Fibroblast of villous mesenchyme (primary cell): ENCODE measurements around the gene HOMER2. TPM values are rescaled to one million over a fixed set of nuclear protein-coding genes. Genes with fewer than 3 reads are reported as not detected.
A peak's percentile ranks its signal among the peaks of the same experiment; 100 is the strongest.

Source experiments
- DNase-seq: peaks from one replicate; pipeline ENCODE4 v3.0.0-alpha.2; 2010; ENCODE audit warnings: low read depth
- H3K4me3 ChIP-seq: 2 replicates; pipeline ENCODE4 v1.5.1; 2011; ENCODE audit warnings: low read depth, mild to moderate bottlenecking, low read length
- CTCF ChIP-seq: IDR thresholded peaks from 2 replicates; pipeline ENCODE4 v1.5.1; 2012; ENCODE audit warnings: low read depth, mild to moderate bottlenecking, low read length; ENCODE audit not compliant: insufficient read depth
- total RNA-seq: library from RNA; depleted of rRNA; stranded (reverse); fragments of >200 nt; gene quantifications from 2 replicates; pipeline ENCODE4 v1.2.3, GENCODE V29; 2012

HOMER2 gene
- total RNA-seq, 1 donor, result 1.3 TPM

- TF ChIP-seq CTCF, result no peak
- DNase-seq, result no peak
- no peak overlapping the region for H3K4me3 ChIP-seq
Measured at GRCh38 chr15:82992436-82992998, 40.0 kb upstream of the HOMER2 start.

GRCh38 chr15:82986442-82986780 is 33.9 kb upstream of the HOMER2 start:
- no peak for DNase-seq
- TF ChIP-seq CTCF, result no peak
- peak overlapping the region; percentile 64 for H3K4me3 ChIP-seq

GRCh38 chr15:82985688-82986441 is 33.3 kb upstream of the HOMER2 start, which contains the start of gene RAMAC:
Gene RAMAC, plus strand, starts transcription at chr15:82986210. Its CDS starts 2,809 bp downstream, at chr15:82989019.
- no peak for TF ChIP-seq CTCF
- H3K4me3 ChIP-seq, result peak within 1 kb of the TSS; percentile 64

GRCh38 chr15:82980981-82981380 is 28.5 kb upstream of the HOMER2 start:
- no peak for DNase-seq
- TF ChIP-seq CTCF, result no peak
- no peak overlapping the region for H3K4me3 ChIP-seq

More at GRCh38 chr15:82985688-82986441, 33.3 kb upstream of the HOMER2 start, which contains the start of gene RAMAC:
- DNase-seq, result peak; percentile 94

- no peak for DNase-seq
- TF ChIP-seq CTCF, result no peak
Measured at GRCh38 chr15:82979726-82980125, 27.2 kb upstream of the HOMER2 start.

GRCh38 chr15:82978438-82978837 is 25.9 kb upstream of the HOMER2 start:
- TF ChIP-seq CTCF, result no peak
- DNase-seq, result no peak
- H3K4me3 ChIP-seq, result no peak overlapping the region

More at GRCh38 chr15:82979726-82980125, 27.2 kb upstream of the HOMER2 start:
- no peak overlapping the region for H3K4me3 ChIP-seq

- no peak for DNase-seq
- TF ChIP-seq CTCF, result no peak
Measured at GRCh38 chr15:82977076-82977475, 24.6 kb upstream of the HOMER2 start.

More at GRCh38 chr15:82977076-82977475, 24.6 kb upstream of the HOMER2 start:
- no peak overlapping the region for H3K4me3 ChIP-seq
